HFF-Myc (cell line): ENCODE results near the gene ZCCHC24.

Experiments
- DNase-seq: peaks from one replicate; pipeline ENCODE4 v3.0.0-alpha.2; 2011; ENCODE audit warnings: low read depth; ENCODE audit errors: extremely low read depth
- H3K4me3 ChIP-seq: replicated peaks from 2 replicates; pipeline ENCODE4 v1.5.1; 2011; ENCODE audit warnings: low read depth, mild to moderate bottlenecking, control low read depth, low read length
- CTCF ChIP-seq: IDR thresholded peaks from 2 replicates; pipeline ENCODE4 v1.5.1; 2012; ENCODE audit warnings: mild to moderate bottlenecking, low read depth, low read length, control low read depth; ENCODE audit errors: missing control alignments

ZCCHC24 gene

GRCh38 chr10:79379512-79380124 is 65.8 kb downstream of the ZCCHC24 start:
- H3K4me3 ChIP-seq = no peak overlapping the region
- DNase-seq = no peak
- TF ChIP-seq CTCF = no peak

- no peak for DNase-seq
- no peak overlapping the region for H3K4me3 ChIP-seq
- TF ChIP-seq CTCF = no peak
Observed at GRCh38 chr10:79378647-79379511, 66.5 kb downstream of the ZCCHC24 start.

GRCh38 chr10:79378383-79378646 is 67.1 kb downstream of the ZCCHC24 start:
- DNase-seq = no peak
- H3K4me3 ChIP-seq = no peak overlapping the region
- no peak for TF ChIP-seq CTCF

GRCh38 chr10:79377557-79378382 is 67.7 kb downstream of the ZCCHC24 start:
- no peak for TF ChIP-seq CTCF
- H3K4me3 ChIP-seq = no peak overlapping the region
- no peak for DNase-seq

GRCh38 chr10:79376751-79377556 is 68.5 kb downstream of the ZCCHC24 start:
- no peak for DNase-seq
- no peak overlapping the region for H3K4me3 ChIP-seq
- TF ChIP-seq CTCF = no peak

- no peak for TF ChIP-seq CTCF
- no peak overlapping the region for H3K4me3 ChIP-seq
- no peak for DNase-seq
Observed at GRCh38 chr10:79376078-79376628, 69.3 kb downstream of the ZCCHC24 start.
